ENCODE results near the gene PRR5L.
"Not testable (repeated sequence)": the region's sequence is repeated elsewhere in the genome, so short reads cannot be mapped to it uniquely, and the experiment has no call there.

Gene PRR5L

GRCh38 chr11:36469063-36469462 is 173.0 kb downstream of the PRR5L start:
- no peak for DNase-seq

DNA sequence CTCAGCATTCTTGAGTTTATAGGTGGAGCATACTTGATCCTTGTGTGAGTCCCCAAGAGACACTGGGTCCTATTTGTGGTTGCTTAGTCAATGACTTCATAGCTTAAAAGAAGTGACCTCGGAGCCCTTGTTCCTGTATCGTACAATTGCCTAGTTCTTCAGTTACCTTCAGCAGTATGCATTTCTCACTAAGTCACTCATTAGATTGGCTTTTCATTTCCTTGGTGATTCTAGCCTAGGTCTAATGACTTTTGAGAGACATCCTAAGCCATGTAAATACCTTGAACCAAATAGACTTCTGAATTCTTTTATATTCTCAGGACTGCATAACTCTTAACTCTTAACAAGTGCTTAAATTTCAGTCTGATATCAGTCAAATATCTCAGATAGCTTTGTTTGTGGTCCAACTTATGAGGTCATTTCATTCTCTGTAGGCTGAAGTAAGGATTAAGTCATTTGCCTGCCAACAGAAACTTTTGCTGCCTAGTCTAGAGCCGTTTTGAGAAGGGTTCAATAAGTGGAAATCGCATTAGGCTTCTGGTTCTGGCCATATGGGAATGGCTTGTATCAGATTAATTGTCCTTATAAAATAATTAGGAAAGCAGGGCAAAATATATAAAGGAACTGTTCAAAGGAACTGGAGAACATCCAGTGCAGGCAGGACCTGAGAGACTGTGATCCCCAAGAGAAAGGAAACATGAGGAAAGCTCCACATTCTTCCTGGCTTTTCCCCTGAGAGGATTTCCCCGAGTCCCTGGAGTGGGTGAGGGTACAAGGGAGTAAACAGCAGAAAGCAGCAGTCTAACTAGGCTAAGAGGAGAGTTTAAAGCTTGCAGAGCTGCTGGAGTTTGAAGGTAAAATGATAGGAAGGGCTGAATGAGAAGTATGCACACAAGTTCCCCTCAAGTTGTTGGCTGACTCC is 174.1 kb downstream of the PRR5L start:
- DNase-seq, result no peak

DNA sequence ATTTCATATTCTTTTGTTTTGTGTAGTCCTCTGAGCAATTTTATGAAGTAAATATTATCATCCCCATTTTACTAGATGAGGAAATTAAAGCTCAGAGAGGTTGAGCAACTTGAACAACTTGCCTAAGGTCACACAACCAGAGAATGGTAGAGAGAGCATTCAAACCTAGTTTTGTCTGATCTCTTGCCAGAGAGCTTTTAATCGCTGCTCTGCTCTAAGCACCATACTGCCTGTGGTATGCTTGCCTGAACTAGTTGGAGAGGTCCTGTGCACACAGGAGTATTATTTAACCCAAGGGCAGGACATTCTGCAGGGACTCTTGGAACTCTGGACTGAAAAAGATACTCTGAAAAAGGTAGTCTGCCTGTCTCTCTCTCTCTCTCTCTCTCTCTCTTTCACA is 175.5 kb downstream of the PRR5L start:
- no peak for DNase-seq

- DNase-seq, result no peak
Observed at GRCh38 chr11:36475192-36475591, 179.1 kb downstream of the PRR5L start.

- DNase-seq, result peak; percentile 43 to 59
Observed at GRCh38 chr11:36478700-36479329, 182.7 kb downstream of the PRR5L start.

DNA sequence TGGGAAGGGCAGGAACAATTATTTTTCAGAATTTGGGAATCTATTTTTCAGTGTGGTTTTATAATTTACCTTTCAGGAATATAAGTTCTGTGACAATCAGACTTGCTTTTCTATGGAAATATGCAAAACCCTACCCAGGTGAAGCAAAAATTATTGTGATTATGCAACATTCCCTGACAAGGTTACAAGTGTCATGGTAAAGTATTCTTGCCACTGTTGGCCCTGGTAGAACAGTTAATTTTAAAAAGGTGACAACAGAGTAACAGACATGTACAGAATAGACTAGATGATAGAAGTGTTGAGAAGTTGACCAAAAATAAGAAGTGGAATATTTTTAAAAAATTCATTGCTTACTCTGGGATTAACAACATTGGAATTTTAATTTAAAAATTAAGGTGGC is 184.7 kb downstream of the PRR5L start:
- no peak for DNase-seq

DNA sequence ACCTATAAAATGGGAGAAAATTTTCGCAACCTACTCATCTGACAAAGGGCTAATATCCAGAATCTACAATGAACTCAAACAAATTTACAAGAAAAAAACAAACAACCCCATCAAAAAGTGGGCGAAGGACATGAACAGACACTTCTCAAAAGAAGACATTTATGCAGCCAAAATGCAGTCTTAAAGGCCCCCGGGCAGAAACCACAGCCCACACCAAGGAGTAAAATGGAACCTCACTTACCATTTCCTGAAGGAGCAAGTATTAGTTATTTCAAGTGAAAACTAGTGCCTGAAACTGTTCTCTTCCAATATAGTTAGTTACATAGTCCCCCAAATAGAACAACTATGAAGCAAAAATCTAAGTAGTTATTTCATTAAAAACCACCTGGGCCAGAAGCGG is 187.0 kb downstream of the PRR5L start:
- DNase-seq, result not testable (repeated sequence)

GRCh38 chr11:36485298-36486002 is 189.4 kb downstream of the PRR5L start:
- no peak for DNase-seq

- no peak for DNase-seq
Observed at GRCh38 chr11:36487619-36488018, 191.5 kb downstream of the PRR5L start.

DNA sequence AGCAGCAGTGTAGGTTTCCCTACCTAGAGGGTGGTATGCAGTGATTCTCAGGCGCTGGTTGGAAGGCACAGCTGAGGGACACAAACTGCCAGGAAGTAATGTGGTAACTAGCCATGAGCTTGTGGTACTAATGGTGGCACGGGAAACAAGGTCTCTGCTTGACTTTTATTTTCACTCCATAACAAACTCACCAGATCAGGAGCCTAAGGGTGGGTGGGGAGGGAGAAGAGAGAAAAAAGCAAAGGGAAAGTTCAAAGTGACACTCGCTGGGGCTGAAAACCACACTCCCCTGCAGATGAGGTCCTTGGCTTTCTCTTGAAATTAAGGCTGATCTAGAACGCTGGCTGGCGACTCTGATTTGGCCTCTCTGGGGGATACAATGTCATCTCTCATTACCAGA is 192.0 kb downstream of the PRR5L start:
- DNase-seq, result no peak

GRCh38 chr11:36490026-36490806 is 194.1 kb downstream of the PRR5L start:
- no peak for DNase-seq

DNA sequence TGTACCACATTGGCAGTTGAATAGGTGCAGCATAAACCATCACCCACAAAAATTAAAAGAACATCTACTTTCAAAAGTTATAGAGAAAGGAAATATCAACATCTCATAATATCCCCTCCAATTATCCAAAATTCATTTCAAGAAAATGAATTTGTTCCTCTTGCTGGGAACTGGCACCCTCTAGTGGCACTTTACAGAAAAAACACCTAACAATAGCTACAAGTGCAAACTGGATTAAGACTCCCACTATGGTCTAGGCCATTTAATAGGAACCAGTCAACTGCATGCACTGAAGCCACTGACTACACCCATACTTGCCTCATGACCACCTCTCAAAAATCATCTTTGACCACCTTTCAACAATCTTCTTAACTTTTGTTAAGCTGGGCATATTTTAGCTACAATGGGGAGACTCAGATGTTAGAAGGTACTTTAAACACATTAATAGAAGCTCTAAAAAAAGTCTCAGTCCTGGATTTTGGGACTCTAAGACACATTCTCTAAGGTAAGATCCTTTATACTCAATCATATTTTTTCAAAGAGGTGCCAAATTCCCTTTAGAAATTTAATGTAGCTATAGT is 196.7 kb downstream of the PRR5L start:
- peak in 1 of 2 donors; percentile 53 for DNase-seq

DNA sequence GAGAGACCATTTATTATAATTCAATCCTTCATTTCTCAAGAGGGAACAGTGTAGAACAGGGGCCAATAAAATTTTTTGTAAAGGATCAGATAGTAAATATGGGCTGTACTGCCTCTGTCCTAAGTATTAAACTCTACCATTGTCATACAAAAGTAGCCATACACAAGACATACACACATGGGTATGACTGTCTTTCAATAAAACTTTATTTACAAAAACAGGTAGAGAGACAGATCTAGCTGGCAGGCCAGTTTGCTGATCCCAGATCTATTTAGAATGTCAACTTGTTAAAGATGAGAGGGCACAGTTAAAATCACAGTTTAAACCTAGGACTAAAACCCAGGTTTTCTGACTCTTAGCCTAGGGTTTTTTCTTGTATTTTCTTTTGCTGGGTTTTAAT is 197.2 kb downstream of the PRR5L start:
- DNase-seq, result no peak

DNA sequence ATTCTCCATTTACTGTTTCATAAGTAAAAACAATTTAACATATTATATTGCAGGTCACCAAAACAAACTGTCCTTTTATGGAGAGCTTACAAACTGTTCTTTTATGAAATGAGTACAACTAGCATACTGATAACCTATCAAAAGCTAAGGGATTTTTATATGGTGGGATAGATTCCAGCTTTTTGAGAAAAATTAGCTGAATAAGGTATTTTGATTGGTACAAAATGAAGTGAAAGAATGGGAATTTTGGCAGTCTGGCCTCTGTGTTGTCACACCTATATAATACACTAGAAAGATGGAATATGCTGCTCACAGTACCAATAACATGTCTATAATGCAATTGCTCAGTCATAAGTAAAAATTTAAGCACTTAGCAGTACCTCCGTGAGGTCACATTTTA is 202.6 kb downstream of the PRR5L start:
- no peak for DNase-seq

- DNase-seq, result no peak
Observed at GRCh38 chr11:36499315-36499714, 203.2 kb downstream of the PRR5L start.

- DNase-seq, result peak in 1 of 2 donors; percentile 62
Observed at GRCh38 chr11:36500315-36500721, 204.2 kb downstream of the PRR5L start.

GRCh38 chr11:36501236-36501635 is 205.1 kb downstream of the PRR5L start:
- DNase-seq, result peak in 1 of 2 donors; percentile 27

DNA sequence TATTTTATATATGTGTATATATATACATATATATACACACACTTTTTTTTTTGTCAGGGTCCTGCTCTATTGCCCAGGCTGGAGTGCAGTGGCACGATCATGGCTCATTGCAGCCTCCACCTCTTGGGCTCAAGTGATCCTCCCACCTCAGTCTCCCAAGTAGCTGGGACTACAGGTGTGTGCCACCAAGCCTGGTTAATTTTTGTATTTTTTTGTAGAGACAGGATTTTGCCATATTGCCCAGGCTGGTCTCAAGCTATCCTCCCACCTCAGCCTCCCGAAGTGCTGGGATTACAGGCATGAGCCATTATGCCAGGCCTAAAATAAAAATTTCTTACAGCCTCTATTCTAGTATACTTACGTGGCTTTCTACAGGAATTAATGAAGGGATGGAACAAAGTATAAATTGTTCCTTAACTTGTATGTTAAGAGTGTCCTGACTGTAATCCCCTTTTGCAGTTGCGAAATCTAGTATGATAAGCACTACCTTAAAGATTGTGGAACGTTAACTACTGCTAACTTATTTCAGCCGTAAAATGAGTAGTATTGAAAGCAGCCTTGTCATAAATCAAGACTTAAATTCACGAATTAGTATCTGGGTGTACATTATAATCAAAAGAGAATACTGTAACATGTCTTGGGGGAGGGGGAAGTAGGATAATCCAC is 211.9 kb downstream of the PRR5L start:
- no peak for DNase-seq

DNA sequence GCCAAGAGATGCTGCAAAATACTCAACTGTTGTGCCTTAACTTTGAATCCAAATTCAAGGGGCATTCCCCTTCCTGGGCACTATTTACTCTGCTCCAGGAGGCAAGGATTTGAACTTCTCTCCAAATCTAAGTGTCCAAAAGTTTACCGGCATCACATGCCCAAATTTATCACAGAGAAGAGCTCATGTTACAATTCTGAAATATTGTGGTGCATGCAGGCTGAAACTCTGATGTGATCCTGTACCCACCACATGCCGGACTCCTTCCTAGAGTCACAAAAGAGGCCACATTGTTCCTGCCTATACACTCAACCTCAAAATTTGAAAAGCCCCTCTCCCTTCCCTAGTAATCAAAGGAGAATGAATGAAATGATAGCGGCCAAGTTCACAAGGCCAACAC is 212.7 kb downstream of the PRR5L start:
- no peak for DNase-seq

DNA sequence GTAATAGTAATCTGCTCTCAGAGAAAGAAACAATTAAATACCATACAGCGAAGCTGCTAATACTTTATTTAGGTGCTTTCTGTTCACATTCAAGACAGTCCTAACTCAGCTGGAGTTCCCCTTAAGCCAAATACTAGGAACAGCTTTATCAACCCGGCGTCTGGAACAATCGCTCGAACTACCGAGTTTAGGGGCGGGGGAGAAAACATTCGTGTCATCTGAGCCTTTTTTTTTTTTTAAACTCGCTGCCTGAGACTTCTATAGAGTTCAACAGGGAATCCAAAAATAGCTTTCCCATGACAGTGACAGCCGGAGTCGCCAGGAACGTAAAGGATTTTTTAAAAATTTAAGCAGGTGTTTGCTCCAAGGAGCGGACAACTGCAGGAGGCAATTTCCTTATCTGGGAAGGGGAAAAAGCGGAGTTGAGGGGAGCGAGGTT is 213.1 kb downstream of the PRR5L start:
- no peak for DNase-seq

DNA sequence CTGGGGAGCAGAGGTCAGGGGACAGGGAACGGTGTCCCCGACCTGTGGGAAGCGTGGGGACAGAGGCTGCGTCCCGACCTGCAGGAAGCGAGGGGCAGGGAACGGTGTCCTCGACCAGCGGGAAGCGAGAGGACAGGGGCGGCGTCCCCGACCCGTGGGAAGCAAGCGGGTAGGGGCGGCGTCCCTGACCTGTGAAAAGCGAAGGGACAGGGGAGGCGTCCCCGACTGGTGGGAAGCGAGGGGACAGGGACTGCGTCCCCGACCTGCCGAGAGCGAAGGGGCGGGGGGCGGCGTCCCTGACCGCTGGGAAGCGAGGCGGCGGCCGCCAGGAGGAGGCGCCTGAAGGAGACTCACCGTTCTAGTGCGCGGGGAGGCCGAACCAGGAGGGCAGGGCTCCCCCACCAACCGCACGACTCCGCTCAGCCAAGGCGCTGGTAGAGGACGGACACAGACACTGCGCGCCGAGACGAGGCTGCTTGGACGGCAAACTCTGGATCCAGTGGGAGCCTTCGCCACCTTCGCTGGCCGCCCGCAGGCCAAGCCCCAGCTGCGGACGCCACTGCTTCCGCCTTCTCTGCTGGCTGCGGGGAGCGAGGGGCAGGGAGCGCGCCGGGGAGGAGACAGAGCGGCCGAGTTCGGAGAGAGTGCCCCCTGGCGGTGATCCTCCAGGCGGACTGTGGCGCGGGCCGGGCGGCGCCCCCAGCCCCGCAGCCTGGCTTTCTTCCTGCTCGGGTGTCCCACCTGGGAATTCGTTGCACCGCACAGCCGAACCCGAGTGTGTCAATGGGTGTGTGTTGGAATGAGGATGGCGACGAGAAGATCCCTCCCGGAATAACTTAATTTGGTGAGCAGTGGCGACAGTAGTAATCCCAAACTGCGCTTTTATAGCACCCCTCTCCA is 213.9 kb downstream of the PRR5L start, which contains the start of gene TRAF6:
TRAF6 (minus strand) TSS at position 579 of the 900 bp plus-strand sequence. CDS start 8,757 bp downstream, outside the sequence.
- DNase-seq, result peak; percentile 83 to 86

All from hippocampal formation (tissue), 2 donors.